ENCODE results near the gene CLUH.
"Not testable (repeated sequence)": the region's sequence is repeated elsewhere in the genome, so short reads cannot be mapped to it uniquely, and the experiment has no call there.

Gene CLUH

DNA sequence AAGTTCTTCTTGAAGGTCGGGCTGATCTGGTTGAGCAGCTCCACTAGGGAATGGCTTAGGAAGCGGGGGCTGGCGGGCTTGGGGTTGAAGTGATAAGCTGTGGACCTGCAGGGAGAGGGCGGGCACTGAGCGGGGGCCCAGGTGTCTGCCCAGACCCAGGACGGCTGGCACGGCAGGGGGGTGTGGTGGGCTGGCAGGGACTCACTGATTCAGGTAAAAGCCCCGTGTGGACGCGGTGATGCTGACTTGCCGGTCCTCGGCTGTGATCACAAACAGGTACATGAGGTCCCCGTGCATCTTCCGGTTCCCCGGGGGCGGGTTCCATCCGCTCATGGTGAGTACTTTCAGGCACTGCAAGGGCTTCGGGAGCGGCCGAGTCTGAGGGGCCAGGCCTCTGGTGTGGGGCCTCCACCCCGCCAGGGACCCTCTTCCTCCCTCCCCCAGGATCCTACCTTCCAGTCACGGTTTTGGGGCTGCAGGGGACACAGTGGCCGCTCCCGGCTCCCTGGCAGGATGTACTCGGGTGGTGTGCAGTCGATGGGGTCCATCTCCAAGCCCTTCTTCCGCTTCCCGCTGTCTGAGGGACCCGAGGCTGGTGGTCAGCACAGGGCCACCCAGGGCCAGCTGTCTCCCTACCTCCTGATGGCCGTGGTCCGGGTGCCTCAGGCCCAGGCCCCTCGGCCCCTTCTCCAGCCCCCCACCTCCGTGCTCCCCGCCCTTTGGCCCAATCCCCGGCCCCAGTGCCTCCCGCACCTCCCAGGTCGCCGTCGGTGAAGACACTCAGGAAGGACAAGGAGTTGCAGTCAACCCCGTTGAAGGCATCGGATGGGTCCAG, 10.2 kb downstream of the CLUH start:
- DNase-seq (ENCODE audit: low read depth) = no peak

DNA sequence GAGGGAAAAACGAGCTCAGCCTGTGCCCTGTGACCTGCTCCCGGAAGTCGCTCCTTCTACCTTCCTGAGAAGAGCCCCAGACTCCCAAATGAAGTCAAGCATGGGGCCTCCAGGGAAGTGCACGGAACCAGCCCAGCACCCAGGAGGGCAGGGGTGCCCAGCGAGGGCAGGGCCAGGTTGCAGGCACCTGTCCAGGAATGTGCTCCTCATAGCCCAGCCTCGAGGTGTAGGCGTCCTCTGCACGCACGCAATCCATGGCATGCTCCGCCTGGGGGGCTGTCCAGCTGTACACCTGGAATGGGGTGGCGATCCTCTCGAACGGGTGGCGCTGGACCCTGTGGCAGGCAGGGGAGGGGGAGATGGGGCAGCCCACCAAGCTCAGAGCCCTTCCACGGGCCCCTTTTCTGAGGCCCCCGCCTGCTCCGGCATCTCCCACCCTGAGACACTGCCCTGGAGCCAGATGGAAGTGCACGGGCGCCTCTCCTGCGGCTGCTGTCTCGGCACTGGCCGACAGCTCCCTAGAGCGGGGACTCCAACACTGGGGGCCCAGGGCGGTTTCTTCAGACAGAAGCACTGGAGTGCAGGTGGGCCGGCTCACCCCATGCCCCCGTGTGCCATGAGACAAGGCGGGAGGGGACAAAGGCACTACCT, 10.9 kb downstream of the CLUH start:
- no peak for DNase-seq (ENCODE audit: low read depth)

DNA sequence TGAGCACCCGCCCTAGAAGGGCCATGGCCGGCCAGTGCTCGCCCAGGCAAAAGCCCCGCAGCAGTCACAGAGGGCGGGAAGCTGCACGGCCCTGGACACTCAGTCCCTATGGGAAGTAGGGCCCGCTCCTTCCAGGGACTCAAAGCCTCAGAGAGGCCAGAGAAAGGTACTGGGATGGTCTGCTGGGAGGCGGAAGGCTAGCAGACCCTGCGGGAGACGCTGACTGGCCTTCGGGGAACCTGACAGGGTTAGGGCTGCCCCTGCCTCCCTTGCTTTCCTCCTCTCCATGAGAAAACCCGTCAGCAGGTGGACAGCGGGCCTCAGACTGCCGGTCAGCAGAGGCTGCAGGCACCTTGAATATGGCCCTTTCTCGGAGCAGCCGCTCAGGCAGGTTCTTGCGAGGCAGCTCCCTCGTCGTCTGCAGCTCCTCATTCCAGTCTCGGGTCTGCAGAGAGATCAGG, 11.5 kb downstream of the CLUH start:
- DNase-seq (ENCODE audit: low read depth) = no peak

DNA sequence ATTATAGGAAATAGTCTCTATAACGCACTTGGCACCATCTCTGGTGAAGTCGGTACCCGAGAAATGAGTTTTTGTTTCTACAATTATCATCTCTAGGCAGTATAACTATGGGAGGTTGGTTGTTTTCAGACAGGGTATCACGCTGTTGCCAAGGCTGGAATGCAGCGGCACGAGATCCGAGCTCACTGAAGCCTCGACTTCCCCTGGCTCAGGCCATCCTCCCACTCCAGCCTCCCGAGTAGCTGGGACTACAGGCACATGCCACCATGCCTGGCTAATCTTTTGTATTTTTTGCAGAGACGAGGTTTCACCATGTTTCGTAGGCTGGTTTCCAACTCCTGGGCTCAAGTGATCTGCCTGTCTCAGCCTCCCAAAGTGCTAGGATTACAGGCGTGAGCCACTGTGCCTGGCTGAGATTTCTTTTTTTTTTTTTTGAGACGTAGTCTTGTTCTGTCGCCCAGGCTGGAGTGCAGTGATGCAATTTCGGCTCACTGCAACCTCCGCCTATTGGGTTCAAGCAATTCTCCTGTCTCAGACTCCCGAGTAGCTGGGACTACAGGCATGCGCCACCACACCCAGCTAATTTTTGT, 12.3 kb downstream of the CLUH start:
- DNase-seq (ENCODE audit: low read depth) = not testable (repeated sequence)

- DNase-seq (ENCODE audit: low read depth) = no peak
These were observed 13.9 kb downstream of the CLUH start for GRCh38 chr17:2697611-2698162.

DNA sequence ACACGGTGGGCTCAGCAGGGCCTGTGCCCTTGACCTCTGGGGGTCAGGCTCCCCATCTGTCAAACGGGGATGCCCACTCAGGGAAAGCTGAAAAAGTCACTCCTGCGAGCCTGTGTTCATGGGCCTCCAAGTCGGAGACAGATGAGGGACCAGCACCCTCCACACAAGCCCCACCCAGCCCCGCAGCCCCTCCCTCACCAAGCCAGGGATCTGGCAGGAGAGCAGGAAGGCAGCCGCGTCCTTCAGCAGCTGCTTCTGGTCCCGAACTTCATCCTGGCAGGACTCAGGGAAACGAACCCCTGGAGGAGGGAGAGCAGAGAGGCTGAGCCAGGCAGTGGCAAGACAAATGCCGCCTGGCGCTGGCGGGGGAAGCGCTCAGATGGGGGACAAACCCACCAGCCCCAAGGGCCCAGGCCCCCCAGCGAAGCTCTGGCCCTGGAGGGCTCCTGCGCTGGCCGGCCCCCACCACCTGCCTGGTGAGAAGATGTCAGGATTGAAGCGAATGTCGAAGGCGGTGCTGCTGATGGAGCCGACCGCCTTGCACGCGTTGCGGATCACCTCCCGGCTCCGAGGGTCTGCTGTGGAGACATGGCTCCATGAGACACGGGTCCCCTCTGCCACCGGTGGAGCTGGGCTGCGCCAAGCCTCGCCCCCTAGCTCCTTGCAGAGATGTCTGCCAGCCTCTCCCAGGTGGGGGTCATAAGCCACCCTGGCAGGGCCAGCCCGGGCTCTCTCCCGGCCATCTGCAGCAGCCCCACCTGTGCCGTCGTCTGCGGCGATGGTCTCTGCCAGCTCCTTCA, 15.4 kb downstream of the CLUH start:
- no peak for DNase-seq (ENCODE audit: low read depth)

DNA sequence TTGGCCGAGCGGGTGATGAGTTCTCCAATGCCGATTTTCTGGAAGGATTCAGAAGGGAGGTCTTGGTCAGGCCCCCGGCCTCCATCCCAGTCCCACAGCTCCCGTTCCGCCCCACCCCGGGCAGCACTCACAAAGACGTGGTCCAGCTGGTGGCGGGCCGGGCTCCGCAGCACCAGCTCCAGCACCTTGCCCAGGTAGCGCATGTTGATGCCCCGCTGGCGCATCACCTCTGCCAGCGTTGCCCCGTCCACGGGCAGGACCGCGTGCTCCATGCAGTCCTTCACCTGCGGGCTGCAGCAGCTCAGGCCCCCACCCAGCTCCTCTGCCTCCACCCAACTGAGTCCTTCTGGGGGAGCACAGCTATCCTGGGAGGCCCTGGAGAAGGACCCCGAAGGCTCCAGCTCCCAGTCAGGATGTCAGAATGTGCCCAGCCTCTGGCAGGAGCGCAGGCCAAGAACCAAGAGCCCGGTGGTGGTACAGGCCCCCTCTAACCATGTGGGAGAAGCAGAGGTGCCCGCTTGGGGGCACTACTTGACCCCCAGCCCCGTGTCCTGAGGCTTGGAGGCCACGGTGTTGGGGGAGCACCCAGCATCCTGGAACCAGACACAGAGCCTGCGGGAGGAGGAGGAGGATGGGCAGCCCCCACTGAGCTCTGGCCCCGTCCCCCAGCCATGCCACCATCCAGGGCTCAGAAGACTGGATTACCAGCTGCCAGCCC, 16.2 kb downstream of the CLUH start:
- DNase-seq (ENCODE audit: low read depth) = no peak

GRCh38 chr17:2694381-2695242, 17.0 kb downstream of the CLUH start:
- DNase-seq (ENCODE audit: low read depth) = no peak

GRCh38 chr17:2693561-2694380, 17.8 kb downstream of the CLUH start:
- no peak for DNase-seq (ENCODE audit: low read depth)

- no peak for DNase-seq (ENCODE audit: low read depth)
These were observed 18.8 kb downstream of the CLUH start for GRCh38 chr17:2692781-2693135.

- no peak for DNase-seq (ENCODE audit: low read depth)
These were observed 19.4 kb downstream of the CLUH start for GRCh38 chr17:2691965-2692780.

DNA sequence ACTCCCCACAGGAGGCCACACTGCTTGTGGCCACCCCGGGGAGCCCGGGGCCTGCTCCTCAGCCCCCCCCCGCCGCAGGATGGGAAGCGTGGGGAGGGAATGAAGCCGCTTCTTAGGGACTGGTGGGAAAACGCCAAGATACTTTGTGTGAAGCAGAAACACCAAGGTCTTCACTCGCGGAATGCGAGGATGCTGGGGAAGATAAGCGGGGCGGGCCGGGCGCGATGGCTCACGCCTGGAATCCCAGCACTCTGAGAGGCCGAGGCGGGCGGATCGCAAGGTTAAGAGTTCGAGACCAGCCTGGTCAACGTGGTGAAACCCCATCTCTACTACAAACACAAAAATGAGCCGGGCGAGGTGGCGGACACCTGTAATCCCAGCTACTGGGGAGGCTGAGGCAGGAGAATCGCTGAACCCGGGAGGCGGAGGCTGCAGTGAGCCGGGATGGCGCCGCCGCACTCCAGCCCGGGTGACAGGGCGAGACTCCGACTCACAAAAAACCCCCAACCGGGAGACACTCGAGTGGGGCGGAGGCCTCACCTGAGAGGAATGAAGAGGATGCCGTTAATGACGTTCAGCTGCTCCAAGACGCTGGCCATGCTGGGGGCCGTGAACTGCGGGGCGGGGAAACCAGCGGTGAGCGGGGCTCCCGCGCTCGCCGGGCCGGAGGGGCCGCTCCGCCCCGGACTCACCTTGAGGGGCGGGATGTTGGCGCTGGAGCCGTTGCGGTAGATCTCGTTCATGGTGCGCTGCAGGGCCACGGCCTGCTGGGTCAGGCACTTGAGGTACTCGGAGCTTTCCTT, 20.3 kb downstream of the CLUH start:
- no peak for DNase-seq (ENCODE audit: low read depth)

DNA sequence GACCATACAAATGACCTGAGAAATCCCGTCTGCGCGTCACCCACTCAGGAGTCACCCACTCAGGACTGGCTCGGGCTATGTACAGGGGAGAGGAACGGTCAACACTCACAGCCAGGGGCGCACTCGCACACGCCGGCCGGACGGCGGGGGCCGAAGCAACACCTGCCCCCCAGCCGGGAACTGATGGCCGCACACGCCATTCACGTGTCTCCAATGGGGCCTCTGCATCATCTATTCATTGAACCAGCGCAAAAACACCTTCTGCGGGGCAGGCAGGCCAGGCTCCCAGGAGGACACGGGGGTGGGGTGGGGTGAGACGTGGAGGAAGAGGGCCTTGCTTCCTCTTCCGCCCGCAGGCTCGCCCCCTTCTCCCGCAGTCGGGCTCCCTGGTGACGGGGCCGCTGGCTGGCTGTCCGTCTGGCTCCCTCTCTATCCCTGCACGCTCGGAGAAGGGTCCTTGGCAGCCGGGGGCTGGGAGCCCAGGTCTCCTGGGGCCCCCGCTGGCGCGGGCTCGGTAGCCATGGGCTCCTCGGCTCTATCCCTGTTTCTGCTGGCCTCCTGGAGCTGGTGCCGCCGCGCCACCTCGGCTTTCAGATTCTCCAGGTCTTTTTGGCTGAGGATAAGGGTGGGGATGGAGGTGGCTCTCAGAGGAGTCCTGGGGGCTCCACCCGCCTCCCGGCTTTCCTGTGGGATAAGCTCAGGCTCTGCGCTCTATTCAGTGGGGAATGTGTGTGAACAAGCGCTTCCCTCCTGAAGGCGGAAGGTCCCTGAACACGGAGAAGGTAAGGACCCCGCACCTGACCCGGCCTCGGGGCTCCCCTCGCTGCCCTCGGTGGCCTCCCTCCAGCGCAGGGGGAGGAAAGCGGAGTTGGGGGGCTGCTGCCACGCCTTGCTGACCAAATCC, 21.1 kb downstream of the CLUH start:
- DNase-seq (ENCODE audit: low read depth) = no peak

- no peak for DNase-seq (ENCODE audit: low read depth)
These were observed 22.0 kb downstream of the CLUH start for GRCh38 chr17:2689411-2690164.

DNA sequence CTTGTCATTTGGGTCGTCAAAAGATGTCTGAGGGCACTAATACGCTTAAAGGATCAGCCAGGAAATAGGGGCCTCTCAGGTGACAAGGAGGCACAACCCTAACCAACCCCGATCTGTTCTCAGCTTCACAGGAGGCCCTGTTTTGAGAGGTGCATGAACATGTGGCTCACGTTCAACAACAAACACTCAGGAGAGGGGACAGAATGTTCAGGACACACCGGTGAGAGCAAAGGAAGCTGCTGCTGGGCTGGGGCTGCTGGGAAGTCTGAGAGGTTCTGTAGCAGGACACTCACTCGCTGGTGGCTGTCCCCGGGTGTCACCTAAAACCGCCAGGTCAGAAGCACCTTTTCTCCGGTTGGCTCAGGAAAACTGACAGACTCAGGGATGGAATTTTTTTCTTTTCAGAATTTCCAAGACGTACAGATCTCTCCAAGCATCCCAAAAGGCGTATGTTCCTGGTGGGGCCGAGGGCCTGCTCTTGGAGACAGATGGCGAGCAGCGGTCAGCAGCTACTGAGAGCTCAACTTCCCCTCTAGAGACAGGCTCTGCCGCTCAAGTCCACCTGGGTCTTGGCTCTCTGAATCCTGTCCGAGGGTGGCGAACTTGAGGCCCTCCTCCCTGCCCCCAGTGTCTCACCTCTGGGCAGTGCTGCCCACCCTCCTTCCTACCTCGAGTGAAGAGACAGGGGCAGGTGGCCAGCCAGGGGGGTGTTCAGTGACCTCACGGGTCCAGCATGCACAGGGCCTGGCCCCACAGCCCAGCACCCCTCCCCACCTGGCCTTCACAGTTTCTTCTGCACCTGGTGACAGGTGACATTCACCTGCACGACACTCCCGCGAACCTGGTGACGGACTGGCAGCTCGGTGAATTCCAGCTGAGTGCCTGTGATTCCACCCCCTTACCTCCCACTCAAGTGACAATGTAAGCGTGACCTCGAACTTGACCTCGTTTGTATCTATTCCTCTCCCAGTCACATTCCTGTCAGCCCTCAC, 22.9 kb downstream of the CLUH start:
- DNase-seq (ENCODE audit: low read depth) = no peak

Data from activated gamma-delta T cell treated with anti-CD3 and anti-CD28 coated beads, Interleukin-2, amount 50 U/mL, for 16 hours (primary cell).